Endodermal cell (in vitro differentiated cells): ENCODE data around the gene MT1M. TPM values are rescaled to one million over a fixed set of nuclear protein-coding genes. Genes with fewer than 3 reads are reported as not detected.

Experiments used
- DNase-seq: peaks from one replicate; pipeline ENCODE4 v3.0.0-alpha.2; 2017
- H3K27ac ChIP-seq: 2 replicates; pipeline ENCODE4 v1.5.1; 2013; ENCODE audit warnings: mild to moderate bottlenecking, low read depth, low read length, moderate library complexity
- H3K27me3 ChIP-seq: 2 replicates; pipeline ENCODE4 v1.6.1; 2013; ENCODE audit warnings: mild to moderate bottlenecking, low read length, moderate library complexity; ENCODE audit not compliant: insufficient read depth, control insufficient read depth, poor library complexity, severe bottlenecking
- H3K36me3 ChIP-seq: 2 replicates; pipeline ENCODE4 v1.7.0; 2013; ENCODE audit warnings: mild to moderate bottlenecking, low read length, moderate library complexity; ENCODE audit not compliant: control insufficient read depth, insufficient read depth
- H3K4me1 ChIP-seq: one replicate; pipeline ENCODE4 v1.7.0; 2013; ENCODE audit warnings: low read length; ENCODE audit not compliant: control insufficient read depth, insufficient read depth
- H3K4me3 ChIP-seq: 2 replicates; pipeline ENCODE4 v1.5.1; 2013; ENCODE audit warnings: mild to moderate bottlenecking, low read length, moderate library complexity
- H3K9ac ChIP-seq: 2 replicates; pipeline ENCODE4 v1.6.1; 2013; ENCODE audit warnings: mild to moderate bottlenecking, low read length, moderate library complexity; ENCODE audit not compliant: poor library complexity, severe bottlenecking; ENCODE audit errors: extremely low read depth
- H3K9me3 ChIP-seq: 2 replicates; pipeline ENCODE4 v1.6.1; 2013; ENCODE audit warnings: mild to moderate bottlenecking, low read length, moderate library complexity; ENCODE audit not compliant: control insufficient read depth
- H3K27ac Mint-ChIP-seq: 2 replicates; pipeline ENCODE4 v1.8.0; 2020; ENCODE audit warnings: mixed read lengths
- H3K27me3 Mint-ChIP-seq: 2 replicates; pipeline ENCODE4 v1.8.0; 2021; ENCODE audit warnings: mild to moderate bottlenecking, mixed read lengths; ENCODE audit not compliant: insufficient read depth
- H3K36me3 Mint-ChIP-seq: 2 replicates; pipeline ENCODE4 v1.8.0; 2020; ENCODE audit warnings: low read depth, mixed read lengths
- H3K4me1 Mint-ChIP-seq: 2 replicates; pipeline ENCODE4 v1.8.0; 2020; ENCODE audit warnings: mixed read lengths
- H3K4me3 Mint-ChIP-seq: 2 replicates; pipeline ENCODE4 v1.8.0; 2020; ENCODE audit warnings: mild to moderate bottlenecking, moderate library complexity, mixed read lengths
- H3K9me3 Mint-ChIP-seq: 2 replicates; pipeline ENCODE4 v1.8.0; 2020; ENCODE audit warnings: mild to moderate bottlenecking, mixed read lengths
- CTCF ChIP-seq: fragments of 200-600 bp; sonication (generic); conservative IDR thresholded peaks from 2 replicates; pipeline ENCODE4 v1.5.0; 2021; ENCODE audit warnings: antibody characterized with exemption, mild to moderate bottlenecking
- WGBS, 2 experiments: methylation state at CpG; one replicate each; pipeline versions ENCODE4 v1.1.5 to v1.1.7; 2013; ENCODE audit warnings: missing lambda C conversion rate in 2 of 2, mixed read lengths in 1 of 2; ENCODE audit not compliant: insufficient coverage in 1 of 2, insufficient read length in 1 of 2; 5-methylcytosine and 5-hydroxymethylcytosine counted together
- total RNA-seq, 2 donors: library from RNA; stranded (reverse); fragmentation: NEBNext Ultra II Directional in 1 of 2; extraction: Animal tissue kit (Norgen Biotek cat#: 25700) in 1 of 2; gene quantifications; 2 replicates in 1 of 2; 3 replicates in 1 of 2; pipeline ENCODE4 v1.2.1, GENCODE V29; 2021

Gene MT1M
- total RNA-seq, 2 donors from 2014 or later = not detected

DNA sequence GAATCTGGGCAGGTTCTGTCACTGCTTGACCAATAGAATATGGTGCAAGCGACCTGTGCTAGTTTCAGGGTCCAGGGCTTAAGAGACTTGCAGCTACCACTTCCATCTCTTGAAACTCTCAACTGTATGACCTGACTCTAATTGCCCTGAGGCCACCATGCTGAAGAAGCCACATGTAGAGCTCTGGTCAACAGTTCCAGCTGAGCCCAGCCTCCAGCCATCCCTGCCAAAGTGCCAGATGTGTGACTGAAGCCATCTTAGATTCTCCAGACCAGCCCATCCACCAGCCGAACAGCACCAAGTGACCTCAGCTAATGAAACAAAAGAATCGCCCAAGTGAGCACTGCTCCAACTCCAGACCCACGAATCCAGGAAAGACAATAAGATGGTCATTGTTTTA, 27.5 kb upstream of the MT1M start:
- H3K27me3 Mint-ChIP-seq = peaks cover 57% of the 10 kb centered on the region
- no peak for DNase-seq
- no peak overlapping the region for H3K4me3 ChIP-seq
- H3K4me3 Mint-ChIP-seq = no peak overlapping the region
- no peaks in the 10 kb centered on the region for H3K9me3 ChIP-seq
- peaks cover 34% of the 10 kb centered on the region for H3K27me3 ChIP-seq
- H3K36me3 Mint-ChIP-seq = no peaks in the 10 kb centered on the region
- no peaks in the 10 kb centered on the region for H3K36me3 ChIP-seq
- no peak overlapping the region for H3K27ac Mint-ChIP-seq
- H3K27ac ChIP-seq = no peak overlapping the region
- no peak for TF ChIP-seq CTCF
- H3K4me1 ChIP-seq = no peaks in the 10 kb centered on the region
- H3K9me3 Mint-ChIP-seq = no peaks in the 10 kb centered on the region
- H3K9ac ChIP-seq = no peak overlapping the region
- 91 to 93% methylated on average over 3 to 4 of the region's 4 CpGs for WGBS, 2 experiments
- peaks cover 18% of the 10 kb centered on the region for H3K4me1 Mint-ChIP-seq

GRCh38 chr16:56605475-56605874, 27.0 kb upstream of the MT1M start:
- no peak overlapping the region for H3K27ac ChIP-seq
- DNase-seq = no peak
- no peak overlapping the region for H3K4me3 Mint-ChIP-seq

DNA sequence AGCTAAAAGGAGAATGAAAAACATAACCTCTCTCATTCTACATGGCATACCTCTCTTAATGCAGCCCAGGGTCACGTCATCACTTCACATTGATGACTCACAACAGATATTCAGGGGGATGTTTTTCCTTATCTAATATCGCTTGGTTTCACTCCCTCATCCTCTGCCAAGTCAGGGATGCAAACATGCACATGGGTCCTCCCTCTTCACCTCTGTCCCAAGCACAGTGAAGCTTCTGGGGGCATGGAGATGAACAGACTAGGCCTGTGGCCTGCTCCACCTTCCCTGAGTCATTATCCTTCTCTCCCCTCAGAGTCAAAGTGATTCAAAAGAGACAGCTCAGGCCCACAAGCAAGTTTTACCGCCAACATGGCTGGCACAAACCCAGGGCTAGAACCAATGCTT, 26.4 kb upstream of the MT1M start:
- H3K27ac Mint-ChIP-seq = no peak overlapping the region
- Histone ChIP-seq H3K27ac (no peak overlapping the region), H3K36me3 (no peaks in the 10 kb centered on the region), H3K9ac (no peak overlapping the region), H3K9me3 (no peaks in the 10 kb centered on the region), H3K4me3 (no peak overlapping the region), H3K4me1 (no peaks in the 10 kb centered on the region), H3K27me3 (peaks cover 45% of the 10 kb centered on the region)
- H3K27me3 Mint-ChIP-seq = peaks cover 64% of the 10 kb centered on the region
- H3K4me3 Mint-ChIP-seq = no peak overlapping the region
- TF ChIP-seq CTCF = no peak
- H3K4me1 Mint-ChIP-seq = peaks cover 18% of the 10 kb centered on the region
- no peak for DNase-seq
- WGBS, 2 experiments = 89 to 95% methylated on average over 3 of the region's 3 CpGs
- H3K9me3 Mint-ChIP-seq = no peaks in the 10 kb centered on the region
- no peaks in the 10 kb centered on the region for H3K36me3 Mint-ChIP-seq

More at GRCh38 chr16:56605475-56605874, 27.0 kb upstream of the MT1M start:
- Mint-ChIP-seq H3K27ac (no peak overlapping the region), H3K9me3 (no peaks in the 10 kb centered on the region), H3K36me3 (no peaks in the 10 kb centered on the region), H3K4me1 (peaks cover 18% of the 10 kb centered on the region), H3K27me3 (peaks cover 62% of the 10 kb centered on the region)
- TF ChIP-seq CTCF = no peak
- Histone ChIP-seq H3K4me1 (no peaks in the 10 kb centered on the region), H3K9ac (no peak overlapping the region), H3K27me3 (peaks cover 39% of the 10 kb centered on the region), H3K9me3 (no peaks in the 10 kb centered on the region), H3K36me3 (no peaks in the 10 kb centered on the region), H3K4me3 (no peak overlapping the region)
- 71 to 88% methylated on average over 1 of the region's 1 CpG for WGBS, 2 experiments
